Suprapubic skin (tissue), 4 donors: ENCODE results near the gene CATSPERD.

ENCODE experiments used
- POLR2A ChIP-seq, 2 donors: fragments of 450-650 bp; IDR thresholded peaks; one replicate each; pipeline ENCODE4 v1.6.1; 2017; ENCODE audit warnings: antibody characterized with exemption in 2 of 2, mild to moderate bottlenecking in 2 of 2, moderate library complexity in 2 of 2
- POLR2AphosphoS5 ChIP-seq, 3 donors: sonication (generic); formaldehyde crosslinking; IDR thresholded peaks; one replicate each; pipeline ENCODE4 v1.6.1; 2017; ENCODE audit warnings: antibody characterized with exemption in 3 of 3
- TF ChIP-seq, protein P1 (sequence below), 2 donors: fragments of 200-600 bp in 1 of 2; fragments of 450-650 bp in 1 of 2; sonication (generic) in 1 of 2; IDR thresholded peaks; one replicate each; pipeline ENCODE4 v1.5.1; 2016 to 2019; ENCODE audit warnings: antibody characterized with exemption in 2 of 2, mild to moderate bottlenecking in 1 of 2, moderate library complexity in 1 of 2

DNA sequence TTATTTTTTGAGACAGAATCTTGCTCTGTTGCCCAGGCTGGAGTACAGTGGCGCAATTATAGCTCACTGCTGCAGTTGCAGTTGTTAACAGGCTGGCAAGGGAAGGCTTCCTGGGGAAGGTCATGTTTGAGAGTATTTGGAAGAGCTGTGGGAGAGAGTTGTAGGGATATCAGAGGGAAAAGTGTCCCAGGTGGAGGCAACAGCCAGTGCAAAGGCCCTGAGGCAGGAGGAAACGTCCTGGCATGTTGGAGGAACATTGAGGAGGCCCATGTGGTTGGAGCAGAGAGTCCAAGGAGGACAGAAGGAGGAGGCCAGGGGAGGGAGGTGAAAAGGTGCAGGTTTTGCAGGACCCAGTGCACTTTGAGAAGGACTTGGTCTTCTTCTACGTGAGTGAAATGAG, 72.8 kb downstream of the CATSPERD start:
- TF ChIP-seq, protein P1, sequence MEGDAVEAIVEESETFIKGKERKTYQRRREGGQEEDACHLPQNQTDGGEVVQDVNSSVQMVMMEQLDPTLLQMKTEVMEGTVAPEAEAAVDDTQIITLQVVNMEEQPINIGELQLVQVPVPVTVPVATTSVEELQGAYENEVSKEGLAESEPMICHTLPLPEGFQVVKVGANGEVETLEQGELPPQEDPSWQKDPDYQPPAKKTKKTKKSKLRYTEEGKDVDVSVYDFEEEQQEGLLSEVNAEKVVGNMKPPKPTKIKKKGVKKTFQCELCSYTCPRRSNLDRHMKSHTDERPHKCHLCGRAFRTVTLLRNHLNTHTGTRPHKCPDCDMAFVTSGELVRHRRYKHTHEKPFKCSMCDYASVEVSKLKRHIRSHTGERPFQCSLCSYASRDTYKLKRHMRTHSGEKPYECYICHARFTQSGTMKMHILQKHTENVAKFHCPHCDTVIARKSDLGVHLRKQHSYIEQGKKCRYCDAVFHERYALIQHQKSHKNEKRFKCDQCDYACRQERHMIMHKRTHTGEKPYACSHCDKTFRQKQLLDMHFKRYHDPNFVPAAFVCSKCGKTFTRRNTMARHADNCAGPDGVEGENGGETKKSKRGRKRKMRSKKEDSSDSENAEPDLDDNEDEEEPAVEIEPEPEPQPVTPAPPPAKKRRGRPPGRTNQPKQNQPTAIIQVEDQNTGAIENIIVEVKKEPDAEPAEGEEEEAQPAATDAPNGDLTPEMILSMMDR (IDR thresholded peaks at IDR 0.05), result no peak
- TF ChIP-seq POLR2AphosphoS5 (IDR thresholded peaks at IDR 0.05), result no peak
- TF ChIP-seq POLR2A (IDR thresholded peaks at IDR 0.05), result no peak
